Natural killer cell (primary cell): ENCODE results near the gene EPHB2. TPM values are rescaled to one million over a fixed set of nuclear protein-coding genes. Genes with fewer than 3 reads are reported as not detected.

Experiments used
- total RNA-seq, 4 donors: library from RNA; stranded (reverse); fragments of 120-200 nt in 1 of 4; gene quantifications; one replicate each; pipeline versions ENCODE4 v1.2.3 to v1.2.4, GENCODE V29; 2013 to 2022

EPHB2 gene
- total RNA-seq, 3 donors from 2014 or later (not counting 1 experiment from before 2014, with no cell fraction given), result 0.14 to 0.23 TPM; not detected in 1

Other genes with a start within 250 kb of the EPHB2 start
- not detected for gene EPHA8, start 147.3 kb upstream of the EPHB2 start, total RNA-seq
- gene C1QA, start 74.2 kb upstream of the EPHB2 start, total RNA-seq, result 1 to 10 TPM in 1 of 3 donors, under 1 TPM in 1, not detected in 1; 0.43 to 3.9 TPM
- under 1 TPM in 1 of 3 donors, not detected in 2; 0.33 TPM for gene C1QC, start 67.2 kb upstream of the EPHB2 start, total RNA-seq
- gene C1QB, start 57.6 kb upstream of the EPHB2 start, total RNA-seq, result 1 to 10 TPM in 1 of 3 donors, under 1 TPM in 1, not detected in 1; 0.70 to 1.3 TPM